ENCODE measurements around the gene KCNJ10. TPM values are rescaled to one million over a fixed set of nuclear protein-coding genes. Genes with fewer than 3 reads are reported as not detected.

The KCNJ10 gene
- total and polyA plus RNA-seq, 2 donors (not counting 3 experiments of a cell fraction or from before 2014, with no cell fraction given) = not detected

GRCh38 chr1:160004001-160004400, 66.0 kb downstream of the KCNJ10 start:
- CTCF ChIA-PET = interaction anchor here (0.7 to 7.4 kb wide), 11 partner anchors 33 to 871 kb away, joined by 3 to 169 read pairs (median 4); partner anchors contain the start of gene IGSF9

More at GRCh38 chr1:160004001-160004400, 66.0 kb downstream of the KCNJ10 start:
- POLR2A ChIA-PET = no interaction called here
- H4K20me1 ChIP-seq (replicated peaks; ENCODE audit: control insufficient read depth, extremely low read depth, insufficient read depth, low read length) = no peaks in the 10 kb centered on the region
- DNase-seq (ENCODE audit: low read depth, low spot score) (no peak), FAIRE-seq (no peak)
- no peaks in the 10 kb centered on the region for H3K9me3 ChIP-seq (replicated peaks; ENCODE audit: control insufficient read depth, insufficient read depth, low read length)
- dilution Hi-C loops (cut with MboI; ENCODE audit: extremely low pct_ligation_motif_present, low sequenced_read_pairs) (no loop called here), intact Hi-C loops (cut with micrococcal nuclease) (no loop called here)
- no peak overlapping the region for H3K27ac ChIP-seq (ENCODE audit: insufficient read depth, low read depth, low read length)
- no peak overlapping the region for H2AFZ ChIP-seq (ENCODE audit: low read depth, low read length)
- H3K4me3 ChIP-seq (replicated peaks in 1 of 3; ENCODE audit: insufficient read depth in 1 of 3, low read depth in 1 of 3, low read length in 3 of 3) = no peak overlapping the region
- no TSS peak for BruUV-seq (replicated peaks)
- TF ChIP-seq MAX (IDR thresholded peaks at IDR 0.05; ENCODE audit: insufficient read depth, insufficient read length) = no peak
- no peak for TF ChIP-seq EZH2 (IDR thresholded peaks at IDR 0.05; ENCODE audit: borderline replicate concordance, low read depth, low read length, severe bottlenecking)
- no peak for TF ChIP-seq POLR2A (IDR thresholded peaks at IDR 0.05; ENCODE audit: low read depth, low read length)
- no peak for TF ChIP-seq FOS (IDR thresholded peaks at IDR 0.05; ENCODE audit: borderline replicate concordance, insufficient read depth, low read length)
- no peak for TF ChIP-seq JUN (IDR thresholded peaks at IDR 0.05; ENCODE audit: borderline replicate concordance, insufficient read depth, insufficient read length, low read depth)
- no peak for TF ChIP-seq CTCF (IDR thresholded peaks at IDR 0.05; ENCODE audit: extremely low read depth in 1 of 2, insufficient read depth in 1 of 2, low read depth in 1 of 2, low read length in 2 of 2)
- TF ChIP-seq POLR2AphosphoS5 (IDR thresholded peaks at IDR 0.05; ENCODE audit: insufficient read depth, low read depth, low read length) = no peak
- no peak for TF ChIP-seq GATA2 (IDR thresholded peaks at IDR 0.05; ENCODE audit: insufficient read depth, insufficient read length, low read depth, low read length)
- no peak for TF ChIP-seq MYC (IDR thresholded peaks at IDR 0.05; ENCODE audit: low read depth, low read length)
- H3K9ac ChIP-seq (replicated peaks; ENCODE audit: extremely low read depth, insufficient read depth, low read length) = no peak overlapping the region
- no peak overlapping the region for H3K4me2 ChIP-seq (ENCODE audit: insufficient read depth, low read length)
- H3K27me3 ChIP-seq (ENCODE audit: control insufficient read depth in 2 of 2, insufficient read depth in 2 of 2, low read length in 2 of 2) = peaks cover 3 to 12% of the 10 kb centered on the region in 2 experiments
- H3K9me1 ChIP-seq (replicated peaks; ENCODE audit: control insufficient read depth, extremely low read depth, insufficient read depth, low read length) = no peaks in the 10 kb centered on the region
- no peaks in the 10 kb centered on the region for H3K79me2 ChIP-seq (ENCODE audit: control insufficient read depth, insufficient read depth, low read length)
- no peaks in the 10 kb centered on the region for H3K4me1 ChIP-seq (ENCODE audit: control insufficient read depth, extremely low read depth, insufficient read depth, low read length)
- no peaks in the 10 kb centered on the region for H3K36me3 ChIP-seq (ENCODE audit: control insufficient read depth in 2 of 2, extremely low read depth in 1 of 2, insufficient read depth in 2 of 2, low read length in 2 of 2)

Measured in endothelial cell of umbilical vein (primary cell).